AG20443 (cell line): ENCODE measurements around the gene OR5C1.
"Not testable (repeated sequence)": the region's sequence is repeated elsewhere in the genome, so short reads cannot be mapped to it uniquely, and the experiment has no call there.

Source experiments
- DNase-seq: peaks from one replicate; pipeline ENCODE4 v3.0.0; 2012; ENCODE audit warnings: low spot score, mixed read lengths

OR5C1 gene

DNA sequence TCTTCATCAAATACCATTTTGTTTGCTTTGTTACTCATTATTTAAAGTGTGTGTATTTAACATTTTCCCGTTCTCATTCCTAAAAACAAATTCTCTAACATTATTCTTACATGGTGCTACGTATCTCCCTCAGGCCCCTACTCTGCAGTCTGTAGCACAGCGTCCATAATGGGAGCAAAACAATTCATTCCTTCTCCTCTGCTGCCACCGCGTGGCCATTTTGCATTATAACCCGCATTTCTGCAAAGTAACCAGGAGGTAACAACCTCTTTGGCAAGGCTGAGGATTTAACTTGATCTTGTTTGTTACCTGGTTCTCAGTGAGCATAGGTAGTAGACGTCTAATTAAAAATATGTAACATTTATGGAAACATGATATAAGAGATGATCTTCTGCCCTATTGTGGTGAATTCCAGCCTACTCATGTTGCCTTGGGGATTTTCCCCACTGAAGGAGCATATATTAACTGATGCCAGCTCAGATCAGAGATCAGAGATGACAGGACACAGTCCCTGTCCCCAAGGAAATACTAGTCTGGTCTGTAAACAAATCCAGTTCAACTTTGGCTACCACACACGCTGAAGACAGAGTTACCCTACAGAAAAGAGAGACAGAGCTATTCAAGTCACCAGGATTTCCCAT is 21.7 kb downstream of the OR5C1 start:
- peak; percentile 84 for DNase-seq

DNA sequence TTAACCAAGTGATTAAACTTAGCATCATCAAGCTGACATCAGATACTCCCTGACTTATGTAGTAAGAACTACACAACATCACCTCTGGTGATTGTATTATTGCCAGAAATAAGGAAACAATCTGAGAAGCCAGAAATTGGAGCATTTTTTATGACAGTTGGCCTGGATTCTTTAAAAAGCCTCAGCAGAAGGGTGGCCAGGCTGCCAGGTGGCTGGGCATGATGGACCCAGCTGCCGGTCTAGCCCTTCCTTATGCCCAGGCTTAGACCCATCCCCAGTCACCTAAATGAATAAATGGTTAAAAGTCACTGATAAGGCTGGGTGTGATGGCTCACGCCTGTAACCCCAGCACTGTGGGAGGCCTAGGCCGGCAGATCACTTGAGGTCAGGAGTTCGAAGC is 24.0 kb downstream of the OR5C1 start:
- no peak for DNase-seq

DNA sequence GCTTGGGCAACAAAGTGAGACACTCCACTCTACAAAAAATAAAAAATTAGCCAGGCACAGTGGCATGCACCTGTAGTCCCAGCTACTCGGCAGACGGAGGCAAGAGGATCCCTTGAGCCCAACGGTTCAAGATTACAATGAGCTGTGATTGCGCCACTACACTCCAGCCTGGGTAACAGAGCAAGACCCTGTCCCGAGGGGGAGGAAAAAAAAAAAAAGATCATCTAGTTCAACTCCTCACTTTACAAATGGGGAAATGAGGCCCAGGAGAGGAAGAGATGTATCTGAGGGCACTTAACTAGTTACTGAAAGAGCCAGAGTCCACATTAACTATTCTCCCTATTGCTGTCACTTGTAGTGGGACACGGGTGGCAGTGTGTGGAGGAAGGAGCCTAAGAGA is 25.8 kb downstream of the OR5C1 start:
- DNase-seq = no peak

DNA sequence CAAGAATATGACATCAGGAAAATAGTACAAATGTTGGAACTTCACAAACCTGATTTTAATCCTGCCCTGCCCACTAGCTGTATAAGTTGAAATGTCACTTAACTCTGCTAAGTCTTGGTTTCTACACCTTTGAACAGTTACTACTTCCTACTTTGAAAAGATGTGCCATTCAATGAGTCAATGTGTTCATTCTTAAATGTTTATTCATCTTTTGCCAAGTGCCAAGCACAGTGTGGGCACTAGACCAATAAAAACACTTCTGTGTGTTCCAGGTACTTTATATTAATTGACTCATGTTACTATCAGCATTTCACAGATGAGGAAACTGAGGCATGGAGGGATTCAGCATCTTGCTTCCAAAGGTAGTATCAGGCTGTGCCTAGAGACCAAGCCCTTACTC is 26.8 kb downstream of the OR5C1 start:
- DNase-seq = no peak

GRCh38 chr9:122816163-122816867 is 27.6 kb downstream of the OR5C1 start:
- no peak for DNase-seq

DNA sequence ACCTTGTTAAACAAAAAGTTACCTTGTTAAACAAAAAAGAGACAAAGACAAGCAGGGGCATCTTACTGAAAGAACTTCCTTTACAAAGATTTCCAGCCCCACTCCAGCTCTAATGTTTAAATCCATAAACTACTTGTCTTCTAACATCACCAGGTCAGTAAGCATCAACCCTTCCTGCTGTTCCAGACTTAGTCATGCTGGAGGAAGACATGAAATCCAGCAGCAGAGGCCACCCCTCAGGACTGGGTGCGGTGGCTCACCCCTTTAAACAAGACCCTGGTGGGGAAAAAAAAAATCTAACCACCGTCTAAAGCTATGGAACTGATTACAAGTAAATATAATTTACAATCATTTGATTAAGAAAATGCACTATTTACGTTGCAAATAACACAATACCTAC is 30.6 kb downstream of the OR5C1 start:
- DNase-seq = no peak

DNA sequence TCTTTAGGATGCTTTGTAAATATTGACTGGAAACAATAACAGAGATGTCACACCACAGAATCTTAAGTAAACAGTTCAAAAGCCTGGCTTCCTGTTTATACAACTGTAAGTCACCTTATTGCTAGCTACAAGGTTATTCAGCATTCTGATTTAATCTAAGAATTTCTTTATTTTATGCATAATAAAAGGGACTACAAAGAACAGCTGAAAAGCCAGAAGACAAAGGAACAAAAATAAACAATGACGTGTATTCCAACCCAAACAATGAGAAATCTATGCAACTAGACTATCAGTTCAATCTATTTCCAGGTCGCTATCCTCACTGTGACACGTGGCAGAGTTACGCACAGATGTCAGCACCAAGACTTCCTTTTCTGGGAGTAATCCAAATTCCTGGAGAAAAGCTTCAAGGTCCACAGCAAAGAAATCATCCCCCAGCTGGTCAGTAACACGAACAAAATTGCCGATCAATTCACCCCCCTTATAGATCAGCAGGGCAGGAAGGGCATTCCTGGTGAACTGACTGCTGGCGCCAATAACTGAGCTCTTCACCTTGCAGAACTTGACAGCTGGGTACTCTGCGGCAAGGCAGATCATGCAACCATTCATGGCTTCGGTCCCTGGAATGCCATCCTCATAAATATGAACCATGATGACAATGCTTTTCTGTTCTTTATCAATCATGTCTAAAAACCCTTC is 31.2 kb downstream of the OR5C1 start:
- DNase-seq = no peak

DNA sequence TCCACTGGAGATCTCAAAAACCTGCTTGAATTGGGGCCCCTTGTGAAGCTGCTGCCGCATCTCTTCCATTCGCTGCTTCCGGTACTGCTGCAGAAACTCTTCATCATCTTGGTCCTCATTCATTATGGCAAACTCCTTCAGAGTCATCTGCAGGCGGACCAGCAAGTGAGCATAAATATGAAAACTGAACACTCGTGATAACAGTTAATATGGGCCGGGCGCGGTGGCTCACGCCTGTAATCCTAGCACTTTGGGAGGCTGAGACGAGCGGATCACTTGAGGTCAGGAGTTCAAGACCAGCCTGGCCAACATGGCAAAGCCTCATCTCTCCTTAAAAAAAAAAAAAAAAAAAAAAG is 31.7 kb downstream of the OR5C1 start:
- DNase-seq = no peak

DNA sequence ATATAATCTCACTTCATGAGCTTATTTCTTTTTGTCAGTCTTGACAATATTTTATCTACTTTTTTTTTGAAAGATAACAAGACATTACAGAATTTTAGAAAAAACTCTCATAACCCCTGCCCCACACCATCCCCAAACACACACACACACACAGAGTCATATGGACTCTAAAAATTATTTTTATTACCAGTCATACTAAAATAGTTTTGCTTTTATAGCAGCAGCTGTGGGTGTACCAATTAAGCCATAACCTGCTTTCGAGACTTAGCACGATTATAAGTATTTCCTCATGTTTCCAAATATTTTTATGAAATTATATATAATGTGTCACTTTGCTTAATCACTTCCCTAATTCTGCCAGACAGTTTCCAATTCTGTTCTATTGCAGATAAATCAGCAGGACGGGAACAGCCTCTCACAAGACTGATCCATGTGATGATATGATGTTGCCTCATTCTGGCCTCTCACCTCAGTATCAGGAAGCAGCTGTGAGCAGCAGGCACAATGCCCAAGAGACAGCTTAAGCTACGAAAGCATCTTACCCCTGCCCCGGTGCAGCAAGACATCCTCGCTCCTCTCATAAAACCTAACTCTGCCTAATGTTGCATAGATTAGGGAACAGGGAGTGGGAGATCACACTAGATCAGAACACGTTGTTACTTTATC is 32.7 kb downstream of the OR5C1 start:
- no peak for DNase-seq

DNA sequence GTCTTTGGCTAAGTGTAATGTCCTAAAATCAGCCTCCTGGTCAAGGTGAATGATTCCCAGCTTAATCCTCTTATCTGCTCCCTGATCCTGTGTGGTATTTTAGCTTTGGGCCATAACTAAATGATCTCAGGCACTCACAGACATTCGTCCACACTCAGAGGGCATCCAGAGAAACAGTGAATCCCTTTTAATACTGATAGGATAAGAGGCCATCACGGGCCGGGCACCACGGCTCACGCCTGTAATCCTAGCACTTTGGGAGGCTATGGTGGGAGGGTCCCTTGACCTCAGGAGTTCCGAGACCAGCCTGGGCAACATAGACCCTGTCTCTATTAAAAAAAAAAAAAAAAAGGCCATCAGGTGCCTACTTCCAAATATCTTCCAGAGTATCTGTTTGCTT is 33.3 kb downstream of the OR5C1 start:
- no peak for DNase-seq

DNA sequence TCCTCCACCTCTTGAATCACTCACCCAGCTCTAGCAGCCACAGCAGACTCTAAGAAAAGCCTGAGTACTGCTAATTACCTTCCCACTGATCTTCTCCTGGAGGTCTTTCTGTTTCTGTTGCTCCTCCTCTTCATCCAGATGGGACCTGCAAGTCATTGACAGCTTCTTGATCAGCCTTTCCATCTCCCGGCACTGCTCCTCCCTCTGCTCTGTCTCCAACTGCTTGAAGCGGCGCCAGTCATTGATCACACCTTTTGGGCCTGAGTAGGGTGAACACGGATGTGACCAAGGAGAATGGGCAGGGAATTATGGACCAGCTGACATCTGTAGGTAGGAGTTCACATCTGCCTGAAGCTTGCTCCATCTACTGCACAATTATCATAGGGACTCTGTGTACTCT is 34.2 kb downstream of the OR5C1 start:
- DNase-seq = no peak

DNA sequence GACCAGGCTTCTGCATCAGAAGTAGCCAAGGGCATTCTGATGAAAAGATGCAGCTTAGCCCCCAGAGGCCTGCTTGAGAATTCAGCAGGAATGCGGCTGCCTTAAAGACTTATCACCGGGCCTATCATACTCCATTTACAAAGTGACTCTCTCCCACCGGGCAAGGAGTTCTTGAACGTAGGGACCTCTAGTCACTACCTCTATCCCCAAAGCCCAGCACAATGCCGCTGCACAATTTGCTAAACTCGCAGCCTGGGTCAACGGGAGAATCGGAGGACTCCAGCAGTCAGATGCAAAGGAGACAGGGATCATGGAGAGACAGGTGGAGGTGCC is 39.0 kb downstream of the OR5C1 start:
- DNase-seq = peak; percentile 48

GRCh38 chr9:122828965-122829284 is 40.2 kb downstream of the OR5C1 start:
- not testable (repeated sequence) for DNase-seq

DNA sequence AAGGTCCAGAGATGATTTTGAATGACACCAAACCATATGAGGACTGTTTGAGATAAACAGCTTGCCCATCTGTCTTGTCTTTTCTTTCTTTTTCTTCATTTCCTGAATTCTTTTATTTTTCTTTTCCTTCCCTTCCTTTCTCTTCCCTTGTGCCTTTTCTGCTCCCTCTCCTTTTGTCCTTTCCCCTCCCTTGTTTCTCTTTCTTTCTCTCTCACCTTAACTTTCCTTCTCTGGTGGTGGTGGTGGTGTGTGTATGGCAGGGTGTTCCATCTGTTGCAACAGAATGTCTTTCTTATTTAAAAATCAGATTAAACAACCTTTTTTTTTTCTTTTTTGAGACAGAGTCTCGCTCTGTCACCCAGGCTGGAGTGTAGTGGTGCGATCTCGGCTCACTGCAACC is 43.5 kb downstream of the OR5C1 start:
- no peak for DNase-seq

DNA sequence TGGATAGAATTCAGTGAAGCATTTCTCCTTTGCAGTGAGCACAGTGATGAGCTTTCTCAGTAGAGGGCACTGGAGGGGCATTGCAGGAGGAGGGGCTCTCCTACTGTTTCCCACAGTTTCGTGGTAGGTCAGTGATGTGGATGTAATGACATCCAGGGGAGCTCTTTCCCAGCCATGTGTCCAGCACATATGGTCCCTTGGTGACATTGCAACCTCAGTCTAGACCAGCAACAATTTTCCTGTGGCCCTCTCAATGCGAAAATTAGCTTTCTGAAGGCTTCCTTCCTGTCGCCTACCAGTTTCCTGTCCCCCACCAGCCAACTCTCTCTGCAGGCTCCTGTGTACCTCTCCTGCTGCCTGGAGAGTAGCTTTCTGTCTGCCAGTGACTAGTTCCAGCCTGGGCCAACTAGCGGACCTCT is 46.6 kb downstream of the OR5C1 start:
- DNase-seq = no peak

DNA sequence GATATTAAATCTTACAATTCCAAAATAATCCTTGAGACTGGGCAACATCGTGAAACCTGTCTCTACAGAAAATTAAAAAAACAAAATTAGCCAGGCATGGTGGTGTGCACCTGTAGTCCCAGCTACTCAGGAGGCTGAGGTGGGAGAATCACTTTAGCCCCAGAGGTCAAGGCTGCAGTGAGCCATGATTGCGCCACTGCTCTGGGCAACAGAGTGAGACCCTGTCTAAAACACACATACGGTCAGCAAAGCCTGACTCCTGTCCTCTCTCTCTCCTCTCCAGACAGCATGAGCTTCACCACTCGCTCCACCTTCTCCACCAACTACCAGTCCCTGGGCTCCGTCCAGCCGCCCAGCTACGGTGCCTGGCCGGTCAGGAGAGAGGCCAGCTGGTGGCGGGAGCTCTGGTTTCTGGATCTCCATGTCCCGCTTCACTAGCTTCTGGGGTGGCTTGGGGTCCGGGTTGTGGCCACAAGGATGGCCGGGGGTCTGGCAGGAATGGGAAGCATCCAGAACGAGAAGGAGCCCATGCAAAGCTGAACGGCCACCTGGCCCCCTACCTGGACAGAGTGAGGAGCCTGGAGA is 48.6 kb downstream of the OR5C1 start:
- no peak for DNase-seq

DNA sequence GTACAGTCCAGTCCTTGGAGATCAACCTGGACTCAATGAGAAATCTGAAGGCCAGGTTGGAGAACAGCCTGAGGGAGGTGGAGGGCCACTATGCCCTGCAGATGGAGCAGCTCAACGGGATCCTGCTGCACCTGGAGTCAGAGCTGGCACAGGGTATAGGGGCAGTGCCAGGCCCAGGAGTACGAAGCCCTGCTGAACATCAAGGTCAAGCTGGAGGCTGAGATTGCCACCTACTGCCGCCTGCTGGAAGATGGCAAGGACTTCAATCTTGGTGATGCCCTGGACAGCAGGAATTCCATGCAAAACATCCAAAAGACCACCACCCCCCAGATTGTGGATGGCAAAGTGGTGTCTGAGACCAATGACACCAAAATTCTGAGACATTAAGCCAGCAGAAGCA is 49.7 kb downstream of the OR5C1 start:
- not testable (repeated sequence) for DNase-seq
